DOHH2 (cell line): ENCODE measurements around the gene KAZALD1.

Experiments
- H3F3A ChIP-seq: fragments of 200-600 bp; sonication (generic), shearing (Covaris generic); 2 replicates; pipeline ENCODE4 v1.6.0; 2016; ENCODE audit warnings: antibody characterized with exemption, mild to moderate bottlenecking; ENCODE audit not compliant: control insufficient read depth, insufficient read depth
- H3K27ac ChIP-seq: fragments of 200-600 bp; sonication (generic); 2 replicates; pipeline ENCODE4 v1.5.1; 2014; ENCODE audit warnings: low read depth, mild to moderate bottlenecking, low read length, moderate library complexity
- H3K27me3 ChIP-seq: fragments of 200-600 bp; sonication (generic); 2 replicates; pipeline ENCODE4 v1.6.1; 2014; ENCODE audit warnings: mild to moderate bottlenecking, low read length, mixed read lengths; ENCODE audit not compliant: control insufficient read depth
- H3K36me3 ChIP-seq: fragments of 200-600 bp; sonication (generic); 2 replicates; pipeline ENCODE4 v1.6.1; 2014; ENCODE audit warnings: mild to moderate bottlenecking, low read length, moderate library complexity, mixed read lengths; ENCODE audit not compliant: control insufficient read depth
- H3K4me1 ChIP-seq: fragments of 200-600 bp; sonication (generic); 2 replicates; pipeline ENCODE4 v1.6.1; 2014; ENCODE audit warnings: mild to moderate bottlenecking, low read length, mixed read lengths; ENCODE audit not compliant: control insufficient read depth
- H3K4me2 ChIP-seq: fragments of 200-600 bp; sonication (generic); 2 replicates; pipeline ENCODE4 v1.6.0; 2014; ENCODE audit warnings: mild to moderate bottlenecking, low read length, moderate library complexity
- H3K4me3 ChIP-seq: fragments of 200-600 bp; sonication (generic); 2 replicates; pipeline ENCODE4 v1.5.1; 2014; ENCODE audit warnings: mild to moderate bottlenecking, low read length, mixed read lengths
- H3K79me2 ChIP-seq: fragments of 200-600 bp; sonication (generic); 2 replicates; pipeline ENCODE4 v1.6.1; 2014; ENCODE audit warnings: mild to moderate bottlenecking, low read length, mixed read lengths; ENCODE audit not compliant: control insufficient read depth
- H3K9me2 ChIP-seq: fragments of 200-600 bp; sonication (generic); replicated peaks from 2 replicates; pipeline ENCODE4 v1.6.1; 2014; ENCODE audit warnings: mild to moderate bottlenecking, low read length, mixed read lengths; ENCODE audit not compliant: control insufficient read depth
- H3K9me3 ChIP-seq: fragments of 200-600 bp; sonication (generic); 2 replicates; pipeline ENCODE4 v1.6.1; 2014; ENCODE audit warnings: antibody characterized with exemption, low read length, mixed read lengths; ENCODE audit not compliant: control insufficient read depth, insufficient read depth
- H4K20me1 ChIP-seq: fragments of 200-600 bp; sonication (generic); 2 replicates; pipeline ENCODE4 v1.6.0; 2014; ENCODE audit warnings: low read depth, mild to moderate bottlenecking, antibody characterized with exemption, low read length, moderate library complexity; ENCODE audit not compliant: control insufficient read depth, insufficient read depth
- CTCF ChIP-seq: fragments of 200-600 bp; sonication (generic); IDR thresholded peaks from one replicate; pipeline ENCODE4 v1.5.1; 2014; ENCODE audit warnings: antibody characterized with exemption, mild to moderate bottlenecking, low read depth, low read length; ENCODE audit not compliant: poor library complexity, severe bottlenecking
- EZH2phosphoT487 ChIP-seq: fragments of 200-600 bp; sonication (generic); IDR thresholded peaks from 2 replicates; pipeline ENCODE4 v1.6.1; 2017; ENCODE audit warnings: borderline replicate concordance, mild to moderate bottlenecking, antibody characterized with exemption, low read length, moderate library complexity, mixed read lengths

KAZALD1 gene

GRCh38 chr10:101016814-101017213, 45.0 kb upstream of the KAZALD1 start:
- Histone ChIP-seq H3K9me3 (no peaks in the 10 kb centered on the region), H3K4me2 (no peak overlapping the region), H3K4me1 (peaks cover 31% of the 10 kb centered on the region), H3F3A (no peaks in the 10 kb centered on the region), H3K27me3 (peaks cover 19% of the 10 kb centered on the region), H3K9me2 (no peaks in the 10 kb centered on the region), H3K79me2 (no peaks in the 10 kb centered on the region), H3K36me3 (no peaks in the 10 kb centered on the region), H3K4me3 (no peak overlapping the region), H4K20me1 (no peaks in the 10 kb centered on the region), H3K27ac (no peak overlapping the region)
- TF ChIP-seq CTCF = no peak
- no peak for TF ChIP-seq EZH2phosphoT487

- H3K27me3 ChIP-seq = peaks cover 19% of the 10 kb centered on the region
- no peaks in the 10 kb centered on the region for H3K36me3 ChIP-seq
- TF ChIP-seq EZH2phosphoT487 (no peak), CTCF (no peak)
- H3K9me2 ChIP-seq = no peaks in the 10 kb centered on the region
- H4K20me1 ChIP-seq = no peaks in the 10 kb centered on the region
- no peaks in the 10 kb centered on the region for H3K9me3 ChIP-seq
- H3K27ac ChIP-seq = no peak overlapping the region
- peak overlapping the region; percentile 61 for H3K4me2 ChIP-seq
- H3K79me2 ChIP-seq = no peaks in the 10 kb centered on the region
- peaks cover 23% of the 10 kb centered on the region for H3K4me1 ChIP-seq
- H3F3A ChIP-seq = no peaks in the 10 kb centered on the region
- H3K4me3 ChIP-seq = peak overlapping the region; percentile 48
Measured at GRCh38 chr10:101018118-101018599, 43.6 kb upstream of the KAZALD1 start.

GRCh38 chr10:101018600-101019439, 43.0 kb upstream of the KAZALD1 start:
- H3F3A ChIP-seq = no peaks in the 10 kb centered on the region
- peaks cover 19% of the 10 kb centered on the region for H3K27me3 ChIP-seq
- peak overlapping the region; percentile 61 for H3K4me2 ChIP-seq
- H3K36me3 ChIP-seq = no peaks in the 10 kb centered on the region
- H3K9me3 ChIP-seq = no peaks in the 10 kb centered on the region
- H4K20me1 ChIP-seq = no peaks in the 10 kb centered on the region
- H3K79me2 ChIP-seq = no peaks in the 10 kb centered on the region
- H3K4me1 ChIP-seq = peaks cover 19% of the 10 kb centered on the region
- H3K4me3 ChIP-seq = peak overlapping the region; percentile 48
- no peaks in the 10 kb centered on the region for H3K9me2 ChIP-seq
- peak; percentile 87 for TF ChIP-seq CTCF
- no peak for TF ChIP-seq EZH2phosphoT487
- no peak overlapping the region for H3K27ac ChIP-seq
